Lower lobe of right lung (tissue), 2 donors: ENCODE measurements around the gene TSPEAR. TPM values are rescaled to one million over a fixed set of nuclear protein-coding genes. Genes with fewer than 3 reads are reported as not detected.

Experiments used
- ATAC-seq, 2 donors: fragments of 200-7000 bp; cut with Tn5 transposase; one replicate each; pipeline ENCODE4 v1.9.1; 2020 to 2022; ENCODE audit warnings: mild to moderate bottlenecking in 2 of 2, moderate library complexity in 2 of 2
- DNase-seq: peaks from one replicate; pipeline ENCODE4 v3.0.0-alpha.2; 2020
- H3K27ac ChIP-seq: fragments of 200-600 bp; one replicate; pipeline ENCODE4 v1.8.0; 2022
- H3K27me3 ChIP-seq: fragments of 200-600 bp; one replicate; pipeline ENCODE4 v1.8.0; 2022; ENCODE audit warnings: low read depth
- H3K36me3 ChIP-seq: fragments of 200-600 bp; one replicate; pipeline ENCODE4 v1.8.0; 2022; ENCODE audit warnings: mild to moderate bottlenecking
- H3K4me1 ChIP-seq: fragments of 200-600 bp; one replicate; pipeline ENCODE4 v1.8.0; 2022
- H3K4me3 ChIP-seq: fragments of 200-600 bp; one replicate; pipeline ENCODE4 v1.8.0; 2022; ENCODE audit warnings: mild to moderate bottlenecking
- H3K9me3 ChIP-seq: fragments of 200-600 bp; one replicate; pipeline ENCODE4 v1.8.0; 2022
- intact Hi-C: fragments of 100-400 bp; cut with DNase I; formaldehyde crosslinking; loops from one replicate; pipeline ENCODE4 v1.11.0; 2022
- total RNA-seq: library from RNA; stranded (reverse); fragmentation: NEBNext Ultra II Directional; extraction: Animal tissue kit (Norgen Biotek cat#: 25700); gene quantifications from one replicate; pipeline ENCODE4 v1.2.1, GENCODE V29; 2021
- TF ChIP-seq, protein P1 (sequence below): fragments of 200-600 bp; IDR thresholded peaks from one replicate; pipeline ENCODE4 v1.8.0; 2022; ENCODE audit warnings: antibody characterized with exemption, mild to moderate bottlenecking
- donor health status: DM: no; HTN: yes; CAD: no; lungs with severe emphysema.

Gene TSPEAR
- total RNA-seq, 1 donor from 2014 or later, result 0.27 TPM

GRCh38 chr21:44475266-44475845 is 236.0 kb downstream of the TSPEAR start:
- no peak overlapping the region for H3K4me3 ChIP-seq
- TF ChIP-seq, protein P1, sequence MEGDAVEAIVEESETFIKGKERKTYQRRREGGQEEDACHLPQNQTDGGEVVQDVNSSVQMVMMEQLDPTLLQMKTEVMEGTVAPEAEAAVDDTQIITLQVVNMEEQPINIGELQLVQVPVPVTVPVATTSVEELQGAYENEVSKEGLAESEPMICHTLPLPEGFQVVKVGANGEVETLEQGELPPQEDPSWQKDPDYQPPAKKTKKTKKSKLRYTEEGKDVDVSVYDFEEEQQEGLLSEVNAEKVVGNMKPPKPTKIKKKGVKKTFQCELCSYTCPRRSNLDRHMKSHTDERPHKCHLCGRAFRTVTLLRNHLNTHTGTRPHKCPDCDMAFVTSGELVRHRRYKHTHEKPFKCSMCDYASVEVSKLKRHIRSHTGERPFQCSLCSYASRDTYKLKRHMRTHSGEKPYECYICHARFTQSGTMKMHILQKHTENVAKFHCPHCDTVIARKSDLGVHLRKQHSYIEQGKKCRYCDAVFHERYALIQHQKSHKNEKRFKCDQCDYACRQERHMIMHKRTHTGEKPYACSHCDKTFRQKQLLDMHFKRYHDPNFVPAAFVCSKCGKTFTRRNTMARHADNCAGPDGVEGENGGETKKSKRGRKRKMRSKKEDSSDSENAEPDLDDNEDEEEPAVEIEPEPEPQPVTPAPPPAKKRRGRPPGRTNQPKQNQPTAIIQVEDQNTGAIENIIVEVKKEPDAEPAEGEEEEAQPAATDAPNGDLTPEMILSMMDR, result no peak
- no peaks in the 10 kb centered on the region for H3K36me3 ChIP-seq
- intact Hi-C loops, result no loop called here
- no peaks in the 10 kb centered on the region for H3K9me3 ChIP-seq
- no peak for ATAC-seq
- H3K27ac ChIP-seq, result no peak overlapping the region
- DNase-seq, result no peak
- H3K4me1 ChIP-seq, result peaks cover 3% of the 10 kb centered on the region
- no peaks in the 10 kb centered on the region for H3K27me3 ChIP-seq

GRCh38 chr21:44473915-44474555 is 237.3 kb downstream of the TSPEAR start:
- Histone ChIP-seq H3K27me3 (no peaks in the 10 kb centered on the region), H3K27ac (no peak overlapping the region), H3K4me1 (peaks cover 3% of the 10 kb centered on the region), H3K9me3 (no peaks in the 10 kb centered on the region), H3K4me3 (no peak overlapping the region), H3K36me3 (no peaks in the 10 kb centered on the region)
- intact Hi-C loops, result no loop called here
- ATAC-seq, result no peak
- TF ChIP-seq, protein P1, result no peak
- DNase-seq, result no peak

DNA sequence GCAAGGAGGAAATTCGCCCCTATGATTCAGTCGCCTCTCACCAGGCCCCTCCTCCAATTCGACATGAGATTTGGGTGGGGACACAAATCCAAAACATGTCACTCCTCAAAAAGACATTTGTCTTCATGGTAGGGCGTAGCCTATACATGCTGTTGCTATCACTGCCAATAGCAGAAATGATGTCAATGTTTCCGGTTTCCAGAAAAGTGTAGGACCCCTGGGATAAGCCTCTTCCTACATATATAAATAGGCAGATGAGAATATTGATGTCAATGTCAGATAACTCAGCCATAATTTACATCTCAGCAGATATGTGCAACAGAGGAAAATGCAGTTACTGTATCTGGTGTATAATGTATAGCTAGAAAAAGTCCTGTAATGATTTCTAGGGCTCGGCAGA is 239.4 kb downstream of the TSPEAR start:
- no peaks in the 10 kb centered on the region for H3K27me3 ChIP-seq
- H3K4me1 ChIP-seq, result no peaks in the 10 kb centered on the region
- intact Hi-C loops, result no loop called here
- H3K27ac ChIP-seq, result no peak overlapping the region
- TF ChIP-seq, protein P1, result no peak
- DNase-seq, result no peak
- no peaks in the 10 kb centered on the region for H3K9me3 ChIP-seq
- no peaks in the 10 kb centered on the region for H3K36me3 ChIP-seq
- no peak overlapping the region for H3K4me3 ChIP-seq
- no peak for ATAC-seq

- Histone ChIP-seq H3K9me3 (no peaks in the 10 kb centered on the region), H3K27ac (no peak overlapping the region), H3K27me3 (no peaks in the 10 kb centered on the region), H3K4me1 (no peaks in the 10 kb centered on the region), H3K36me3 (no peaks in the 10 kb centered on the region), H3K4me3 (no peak overlapping the region)
- intact Hi-C loops, result no loop called here
- TF ChIP-seq, protein P1, result no peak
- DNase-seq (no peak), ATAC-seq (no peak)
Observed at GRCh38 chr21:44471341-44471740, 240.0 kb downstream of the TSPEAR start.

DNA sequence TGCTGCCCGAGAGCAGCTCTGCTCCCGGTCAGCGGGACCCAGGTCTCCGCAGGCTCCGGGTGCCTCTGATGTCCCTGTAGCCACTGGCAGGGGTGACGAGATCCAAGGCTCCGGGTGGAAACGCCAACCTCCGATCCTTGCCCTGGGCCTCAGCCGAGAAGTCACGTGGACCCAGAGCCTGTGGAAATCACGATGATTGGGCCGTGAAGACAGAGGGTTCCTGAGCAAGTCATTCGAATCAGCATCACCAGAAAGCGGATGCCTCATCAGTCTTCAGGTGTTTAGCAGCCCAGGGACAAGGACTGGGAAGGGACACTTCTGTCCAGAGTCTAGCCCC is 243.5 kb downstream of the TSPEAR start:
- Histone ChIP-seq H3K4me3 (no peak overlapping the region), H3K9me3 (no peaks in the 10 kb centered on the region), H3K27ac (no peak overlapping the region), H3K4me1 (no peaks in the 10 kb centered on the region), H3K27me3 (peaks cover 4% of the 10 kb centered on the region), H3K36me3 (no peaks in the 10 kb centered on the region)
- TF ChIP-seq, protein P1, result no peak
- DNase-seq (no peak), ATAC-seq (no peak)
- intact Hi-C loops, result no loop called here
